Central memory CD4-positive, alpha-beta T cell (primary cell): Measurements from ENCODE around the gene KDM4D.
"Not testable (repeated sequence)": the region's sequence is repeated elsewhere in the genome, so short reads cannot be mapped to it uniquely, and the experiment has no call there.

Experiments
- DNase-seq: peaks from one replicate; pipeline ENCODE4 v3.0.0; 2022

Gene KDM4D

GRCh38 chr11:94958121-94958696 lies 15.3 kb upstream of the KDM4D start:
- no peak for DNase-seq

- no peak for DNase-seq
Observed at GRCh38 chr11:94959179-94959578, 14.3 kb upstream of the KDM4D start.

GRCh38 chr11:94960488-94960887 lies 13.0 kb upstream of the KDM4D start:
- no peak for DNase-seq

GRCh38 chr11:94961255-94961654 lies 12.3 kb upstream of the KDM4D start:
- no peak for DNase-seq

- DNase-seq, result no peak
Observed at GRCh38 chr11:94964934-94965333, 8.6 kb upstream of the KDM4D start.

- no peak for DNase-seq
Observed at GRCh38 chr11:94968334-94968958, 5.1 kb upstream of the KDM4D start.

GRCh38 chr11:94972700-94973098 lies 810 bp upstream of the KDM4D start:
- DNase-seq, result no peak

- DNase-seq, result no peak
Observed at GRCh38 chr11:94974178-94974577, 669 bp downstream of the KDM4D start.

GRCh38 chr11:94975599-94975998 lies 2.1 kb downstream of the KDM4D start:
- no peak for DNase-seq

- DNase-seq, result no peak
Observed at GRCh38 chr11:94987378-94987777, 13.9 kb downstream of the KDM4D start.

GRCh38 chr11:94988748-94989147 lies 15.2 kb downstream of the KDM4D start:
- no peak for DNase-seq

GRCh38 chr11:94993400-94993943 lies 20.0 kb downstream of the KDM4D start:
- DNase-seq, result no peak

GRCh38 chr11:94997437-94997836 lies 23.9 kb downstream of the KDM4D start:
- no peak for DNase-seq

- DNase-seq, result no peak
Observed at GRCh38 chr11:94998285-94998684, 24.8 kb downstream of the KDM4D start.

- DNase-seq, result no peak
Observed at GRCh38 chr11:95003716-95004115, 30.2 kb downstream of the KDM4D start.

- DNase-seq, result no peak
Observed at GRCh38 chr11:95005642-95006041, 32.1 kb downstream of the KDM4D start.

GRCh38 chr11:95011376-95011775 lies 37.9 kb downstream of the KDM4D start:
- DNase-seq, result no peak

GRCh38 chr11:95014184-95014821 lies 40.8 kb downstream of the KDM4D start:
- DNase-seq, result no peak

GRCh38 chr11:95016139-95016538 lies 42.6 kb downstream of the KDM4D start:
- no peak for DNase-seq

- DNase-seq, result not testable (repeated sequence)
Observed at GRCh38 chr11:95021468-95021867, 48.0 kb downstream of the KDM4D start.

GRCh38 chr11:95024958-95025357 lies 51.4 kb downstream of the KDM4D start, which contains the start of gene KDM4E:
Gene KDM4E, plus strand, starts transcription at chr11:95025258. Its CDS starts 300 bp downstream, at chr11:95025558.
- no peak for DNase-seq

GRCh38 chr11:95025594-95025993 lies 52.1 kb downstream of the KDM4D start:
- not testable (repeated sequence) for DNase-seq

- no peak for DNase-seq
Observed at GRCh38 chr11:95028357-95028756, 54.8 kb downstream of the KDM4D start.

- no peak for DNase-seq
Observed at GRCh38 chr11:95033051-95033450, 59.5 kb downstream of the KDM4D start.
